SK-N-SH (cell line): Measurements from ENCODE around the gene PACSIN1. TPM values are rescaled to one million over a fixed set of nuclear protein-coding genes. Genes with fewer than 3 reads are reported as not detected.

ENCODE experiments used
- CTCF ChIA-PET: fragments of 300-600, 350-600 bp; formaldehyde crosslinking; extraction: SDS; loops from one replicate; lab custom pipeline; 2021; lab: Yijun Ruan, JAX
- POLR2A ChIA-PET: fragments of 350-600 bp; sonication (Branson Sonifier 250); formaldehyde crosslinking; extraction: SDS; loops from one replicate; lab custom pipeline; 2020; ENCODE audit warnings: antibody characterized with exemption, inconsistent platforms; lab: Yijun Ruan, JAX
- DNase-seq: peaks from one replicate; pipeline ENCODE4 v3.0.0; 2012
- H2AFZ ChIP-seq: fragments of 200-600 bp; sonication (generic); 2 replicates; pipeline ENCODE4 v1.8.1; 2016; ENCODE audit warnings: antibody characterized with exemption, mild to moderate bottlenecking, low read depth
- H3F3A ChIP-seq: fragments of 200-600 bp; sonication (generic); replicated peaks from 2 replicates; pipeline ENCODE3; 2016; ENCODE audit warnings: antibody characterized with exemption, mild to moderate bottlenecking; ENCODE audit not compliant: insufficient read depth
- H3K27ac ChIP-seq, 2 experiments: fragments of 200-500 bp in 1 of 2; fragments of 200-600 bp in 1 of 2; sonication (Bioruptor generic) in 1 of 2; sonication (generic), shearing (Covaris generic) in 1 of 2; 2 replicates each; pipeline versions ENCODE4 v1.5.1 to v1.6.1; 2014 to 2016; ENCODE audit warnings: low read depth in 2 of 2, inconsistent platforms in 1 of 2, low read length in 1 of 2, mild to moderate bottlenecking in 1 of 2, mixed read lengths in 1 of 2
- H3K27me3 ChIP-seq: fragments of 200-600 bp; sonication (generic), shearing (Covaris generic); 2 replicates; pipeline ENCODE4 v1.6.1; 2016; ENCODE audit warnings: mixed run types; ENCODE audit not compliant: insufficient read depth
- H3K36me3 ChIP-seq, 2 experiments: fragments of 200-500 bp in 1 of 2; fragments of 200-600 bp in 1 of 2; sonication (Bioruptor generic) in 1 of 2; sonication (generic) in 1 of 2; replicated peaks in 1 of 2; 2 replicates each; pipeline versions ENCODE3 to v1.5.1; 2014 to 2016; ENCODE audit warnings: low read length in 1 of 2, mild to moderate bottlenecking in 1 of 2; ENCODE audit not compliant: insufficient read depth in 2 of 2, control insufficient read depth in 1 of 2
- H3K4me1 ChIP-seq, 2 experiments: fragments of 200-500 bp in 1 of 2; fragments of 200-600 bp in 1 of 2; sonication (Bioruptor generic) in 1 of 2; sonication (generic), shearing (Covaris generic) in 1 of 2; 2 replicates each; pipeline versions ENCODE4 v1.5.1 to v1.6.1; 2014 to 2016; ENCODE audit warnings: low read depth in 1 of 2, low read length in 1 of 2, mixed run types in 1 of 2; ENCODE audit not compliant: insufficient read depth in 2 of 2, control insufficient read depth in 1 of 2
- H3K4me2 ChIP-seq: fragments of 200-600 bp; sonication (generic), shearing (Covaris generic); 2 replicates; pipeline ENCODE4 v1.6.1; 2017; ENCODE audit warnings: mixed run types
- H3K4me3 ChIP-seq, 2 experiments: fragments of 200-500 bp in 1 of 2; fragments of 200-600 bp in 1 of 2; sonication (Bioruptor generic) in 1 of 2; sonication (generic), shearing (Covaris generic) in 1 of 2; 2 replicates each; pipeline versions ENCODE4 v1.5.1 to v1.8.1; 2014 to 2016; ENCODE audit warnings: low read depth in 2 of 2, inconsistent platforms in 1 of 2, low read length in 1 of 2, mild to moderate bottlenecking in 1 of 2, mixed read lengths in 1 of 2, moderate library complexity in 1 of 2
- H3K79me2 ChIP-seq: fragments of 200-600 bp; sonication (generic); 2 replicates; pipeline ENCODE4 v1.8.1; 2017; ENCODE audit warnings: mild to moderate bottlenecking; ENCODE audit not compliant: insufficient read depth
- H3K9ac ChIP-seq: fragments of 200-600 bp; sonication (generic); 2 replicates; pipeline ENCODE4 v1.6.1; 2017; ENCODE audit warnings: mixed run types
- H3K9me2 ChIP-seq: fragments of 200-600 bp; sonication (generic); 2 replicates; pipeline ENCODE4 v1.6.1; 2017; ENCODE audit warnings: mixed run types
- H3K9me3 ChIP-seq: fragments of 200-600 bp; sonication (generic); 2 replicates; pipeline ENCODE4 v1.6.1; 2017; ENCODE audit warnings: mixed run types, mild to moderate bottlenecking, moderate library complexity
- H4K20me1 ChIP-seq: fragments of 200-600 bp; sonication (generic); 2 replicates; pipeline ENCODE4 v1.6.1; 2017; ENCODE audit warnings: mild to moderate bottlenecking, mixed run types; ENCODE audit not compliant: insufficient read depth
- GABPA ChIP-seq: IDR thresholded peaks from 2 replicates; pipeline ENCODE4 v1.4.0; 2012; ENCODE audit warnings: low read depth, mild to moderate bottlenecking
- POLR2AphosphoS5 ChIP-seq: IDR thresholded peaks from 2 replicates; pipeline ENCODE4 v1.6.1; 2012; ENCODE audit warnings: low read depth, low read length
- RAD21 ChIP-seq: IDR thresholded peaks from 2 replicates; pipeline ENCODE4 v1.6.1; 2012; ENCODE audit warnings: mild to moderate bottlenecking, low read length
- RCOR1 ChIP-seq: fragments of 150-350 bp; IDR thresholded peaks from 2 replicates; pipeline ENCODE4 v1.6.1; 2017; ENCODE audit warnings: antibody characterized with exemption, low read length
- SMC3 ChIP-seq: IDR thresholded peaks from 2 replicates; pipeline ENCODE4 v1.6.1; 2012; ENCODE audit warnings: low read depth, low read length, improper control_type of control experiment
- WGBS: methylation state at CpG from one replicate; pipeline ENCODE4 v1.1.6; 2017; ENCODE audit warnings: low lambda C conversion rate; 5-methylcytosine and 5-hydroxymethylcytosine counted together
- polyA plus RNA-seq, 3 experiments: library from polyadenylated mRNA; depleted of rRNA; stranded (reverse); fragments of >200 nt; gene quantifications; 2 replicates each; pipeline ENCODE4 v1.2.3, GENCODE V29; 2012
- TF ChIP-seq, protein P1 (sequence below): IDR thresholded peaks from 2 replicates; pipeline ENCODE4 v1.4.0; 2012; ENCODE audit warnings: low read depth, borderline replicate concordance
- TF ChIP-seq, protein P2 (sequence below): fragments of 200-600 bp; sonication (generic); IDR thresholded peaks from 2 replicates; pipeline ENCODE4 v1.6.1; 2017; ENCODE audit warnings: antibody characterized with exemption, mild to moderate bottlenecking, moderate library complexity

Gene PACSIN1
- polyA plus RNA-seq, 1 of the 3 experiments (the other 2 are of a cell fraction), result 0.05 TPM

DNA sequence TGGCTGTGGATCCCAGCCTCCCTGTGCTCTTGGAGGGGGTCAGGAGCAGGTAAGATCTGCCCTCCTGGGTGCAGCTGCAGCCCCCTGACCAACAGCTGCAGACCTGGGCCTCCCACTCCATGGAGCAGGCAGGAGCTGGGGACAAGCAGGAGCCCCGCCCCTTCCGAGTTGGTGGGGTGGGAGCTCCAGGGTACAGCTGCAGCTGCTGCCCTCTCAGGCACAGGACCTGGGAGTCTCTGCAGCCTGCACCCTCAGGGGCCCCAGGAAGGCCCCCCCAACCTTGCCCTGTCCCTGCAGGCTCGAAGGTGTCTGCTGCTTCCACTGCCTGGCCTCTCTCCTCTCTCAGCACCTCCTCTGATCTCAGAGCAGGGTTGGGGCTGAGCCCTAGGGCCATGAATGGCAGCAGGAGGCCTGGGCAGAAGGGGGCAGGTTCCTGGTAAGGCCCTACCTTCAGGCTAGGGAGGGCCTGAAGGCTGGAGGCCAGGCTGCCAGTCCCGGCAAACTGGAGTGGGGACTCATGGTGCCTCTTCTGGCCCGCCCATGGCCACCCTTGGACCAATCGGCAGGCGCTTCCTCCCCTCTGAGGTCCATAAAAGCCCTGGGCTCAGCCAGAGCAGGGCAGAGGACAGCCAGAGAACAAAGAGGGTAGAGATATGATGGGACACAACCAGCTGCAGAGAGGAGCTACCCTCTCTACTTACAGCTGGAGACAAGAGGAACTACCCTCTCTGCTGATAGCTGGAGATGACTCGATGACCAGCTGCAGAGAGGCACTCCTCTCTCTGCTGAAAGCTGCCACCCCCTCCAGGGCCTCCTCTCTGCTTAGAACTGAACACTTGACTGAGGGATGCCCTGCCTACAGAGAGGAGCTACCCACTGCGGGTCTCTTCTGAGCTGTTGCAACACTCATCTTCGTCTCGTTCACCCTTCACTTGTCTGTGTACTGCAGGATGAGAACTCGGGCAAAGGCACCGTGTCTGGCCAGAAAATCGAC is 7.8 kb upstream of the PACSIN1 start:
- Histone ChIP-seq H3K9me2 (no peaks in the 10 kb centered on the region), H3K79me2 (no peaks in the 10 kb centered on the region), H3K4me2 (no peak overlapping the region), H3F3A (no peaks in the 10 kb centered on the region), H3K4me1 (peaks cover 0 to 3% of the 10 kb centered on the region in 2 experiments; a peak in 1 of 4 replicates), H3K9me3 (no peaks in the 10 kb centered on the region), H2AFZ (no peak overlapping the region), H4K20me1 (no peaks in the 10 kb centered on the region), H3K36me3 (no peaks in the 10 kb centered on the region), H3K27me3 (no peaks in the 10 kb centered on the region), H3K4me3 (no peak overlapping the region), H3K9ac (no peak overlapping the region), H3K27ac (no peak overlapping the region)
- WGBS, result 71% methylated on average over 10 of the region's 14 CpGs
- DNase-seq, result no peak
- CTCF ChIA-PET, result interaction anchor here (1.1 to 5.2 kb wide), 7 partner anchors 10 to 682 kb away, joined by 3 to 74 read pairs (median 10); partner anchors contain the start of gene SMIM29
- TF ChIP-seq, protein P1, sequence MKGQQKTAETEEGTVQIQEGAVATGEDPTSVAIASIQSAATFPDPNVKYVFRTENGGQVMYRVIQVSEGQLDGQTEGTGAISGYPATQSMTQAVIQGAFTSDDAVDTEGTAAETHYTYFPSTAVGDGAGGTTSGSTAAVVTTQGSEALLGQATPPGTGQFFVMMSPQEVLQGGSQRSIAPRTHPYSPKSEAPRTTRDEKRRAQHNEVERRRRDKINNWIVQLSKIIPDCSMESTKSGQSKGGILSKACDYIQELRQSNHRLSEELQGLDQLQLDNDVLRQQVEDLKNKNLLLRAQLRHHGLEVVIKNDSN, result no peak
- no peak for TF ChIP-seq RCOR1
- TF ChIP-seq, all 33 proteins: peak for 0
- POLR2A ChIA-PET, result no interaction called here

DNA sequence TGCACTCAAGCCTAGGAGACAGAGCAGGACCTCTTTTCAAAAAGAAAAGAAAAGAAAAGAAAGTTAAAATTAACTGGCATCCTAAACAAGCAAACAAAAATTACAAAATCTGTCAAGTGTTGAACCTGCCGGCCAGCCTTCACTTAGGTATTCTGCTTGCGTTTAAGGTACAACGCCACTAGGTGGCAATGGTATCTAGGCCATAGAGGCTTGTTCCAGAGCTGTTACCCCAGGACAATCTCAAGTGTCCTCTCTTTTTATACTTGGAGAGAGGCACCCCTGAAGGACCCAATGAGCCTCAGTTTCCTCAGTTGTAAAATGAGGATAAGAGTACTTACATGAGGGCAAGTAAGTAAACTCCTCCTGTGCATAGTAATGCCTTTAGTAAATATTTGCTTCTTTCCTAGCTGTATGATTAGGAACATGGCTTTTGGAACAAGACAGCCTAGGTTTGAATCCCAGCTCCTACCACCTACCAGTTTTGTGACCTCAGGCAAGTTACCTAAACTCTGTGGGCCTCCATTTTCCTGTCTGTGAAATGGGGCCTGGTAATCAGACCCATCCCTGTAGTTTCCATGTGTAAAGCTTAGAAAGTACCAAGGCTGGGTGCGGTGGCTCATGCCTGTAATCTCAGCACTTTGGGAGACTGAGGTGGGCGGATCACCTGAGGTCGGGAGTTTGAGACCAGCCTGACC is 5.8 kb upstream of the PACSIN1 start:
- H3K9ac ChIP-seq, result no peak overlapping the region
- peaks cover 0 to 3% of the 10 kb centered on the region in 2 experiments; a peak in 1 of 4 replicates for H3K4me1 ChIP-seq
- ChIA-PET CTCF (interaction anchor here (0.6 to 5.2 kb wide), 33 partner anchors 8 to 1858 kb away, joined by 3 to 74 read pairs (median 4); partner anchors contain the start of genes SMIM29, SNRPC and SPDEF), POLR2A (no interaction called here)
- no peaks in the 10 kb centered on the region for H4K20me1 ChIP-seq
- no peaks in the 10 kb centered on the region for H3K9me2 ChIP-seq
- no peaks in the 10 kb centered on the region for H3K9me3 ChIP-seq
- TF ChIP-seq SMC3 (peak; percentile 72), GABPA (no peak), POLR2AphosphoS5 (no peak), RAD21 (peak; percentile 87)
- TF ChIP-seq, protein P2, sequence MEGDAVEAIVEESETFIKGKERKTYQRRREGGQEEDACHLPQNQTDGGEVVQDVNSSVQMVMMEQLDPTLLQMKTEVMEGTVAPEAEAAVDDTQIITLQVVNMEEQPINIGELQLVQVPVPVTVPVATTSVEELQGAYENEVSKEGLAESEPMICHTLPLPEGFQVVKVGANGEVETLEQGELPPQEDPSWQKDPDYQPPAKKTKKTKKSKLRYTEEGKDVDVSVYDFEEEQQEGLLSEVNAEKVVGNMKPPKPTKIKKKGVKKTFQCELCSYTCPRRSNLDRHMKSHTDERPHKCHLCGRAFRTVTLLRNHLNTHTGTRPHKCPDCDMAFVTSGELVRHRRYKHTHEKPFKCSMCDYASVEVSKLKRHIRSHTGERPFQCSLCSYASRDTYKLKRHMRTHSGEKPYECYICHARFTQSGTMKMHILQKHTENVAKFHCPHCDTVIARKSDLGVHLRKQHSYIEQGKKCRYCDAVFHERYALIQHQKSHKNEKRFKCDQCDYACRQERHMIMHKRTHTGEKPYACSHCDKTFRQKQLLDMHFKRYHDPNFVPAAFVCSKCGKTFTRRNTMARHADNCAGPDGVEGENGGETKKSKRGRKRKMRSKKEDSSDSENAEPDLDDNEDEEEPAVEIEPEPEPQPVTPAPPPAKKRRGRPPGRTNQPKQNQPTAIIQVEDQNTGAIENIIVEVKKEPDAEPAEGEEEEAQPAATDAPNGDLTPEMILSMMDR, result peak; percentile 55
- no peaks in the 10 kb centered on the region for H3K27me3 ChIP-seq
- no peaks in the 10 kb centered on the region for H3F3A ChIP-seq
- no peak overlapping the region for H3K4me3 ChIP-seq
- H3K4me2 ChIP-seq, result no peak overlapping the region
- no peak overlapping the region for H3K27ac ChIP-seq
- H3K36me3 ChIP-seq, result no peaks in the 10 kb centered on the region
- H2AFZ ChIP-seq, result no peak overlapping the region
- H3K79me2 ChIP-seq, result no peaks in the 10 kb centered on the region
- peak; percentile 63 for DNase-seq
- WGBS, result 53% methylated on average over 6 of the region's 6 CpGs
